Choroid plexus epithelial cell (primary cell): Measurements from ENCODE around the gene SYTL3.
A peak's percentile ranks its signal among the peaks of the same experiment; 100 is the strongest.

ENCODE experiments used
- DNase-seq: peaks from one replicate; pipeline ENCODE4 v3.0.0-alpha.2; 2010; ENCODE audit warnings: low read depth
- H3K4me3 ChIP-seq: 2 replicates; pipeline ENCODE4 v1.5.1; 2011; ENCODE audit warnings: low read depth, mild to moderate bottlenecking, control low read depth, low read length, moderate library complexity
- TF ChIP-seq, protein P1 (sequence below): conservative IDR thresholded peaks from 2 replicates; pipeline ENCODE4 v1.5.1; 2011; ENCODE audit warnings: low read depth, mild to moderate bottlenecking, control low read depth, inconsistent platforms, low read length, moderate library complexity

The SYTL3 gene

DNA sequence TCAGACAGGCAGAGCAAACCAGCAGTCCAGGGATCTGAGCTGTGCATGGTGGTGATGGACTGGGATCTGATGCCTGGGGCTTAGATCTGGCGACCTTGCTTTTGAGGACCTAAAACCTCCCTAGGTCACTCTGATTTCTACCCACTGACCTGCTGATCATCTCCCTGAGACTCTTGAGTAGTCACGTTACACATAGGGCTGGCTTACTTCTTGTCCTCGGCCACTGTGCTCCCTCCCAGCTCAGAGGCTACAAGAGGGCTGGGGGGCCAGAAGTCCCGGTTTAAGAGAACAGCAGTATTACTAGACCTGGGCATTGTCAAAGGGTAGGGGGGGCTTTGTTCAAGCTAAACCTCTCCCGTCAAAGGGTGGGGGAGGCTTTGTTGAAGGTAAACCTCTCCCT is 10.8 kb upstream of the SYTL3 start:
- no peak for DNase-seq
- TF ChIP-seq, protein P1, sequence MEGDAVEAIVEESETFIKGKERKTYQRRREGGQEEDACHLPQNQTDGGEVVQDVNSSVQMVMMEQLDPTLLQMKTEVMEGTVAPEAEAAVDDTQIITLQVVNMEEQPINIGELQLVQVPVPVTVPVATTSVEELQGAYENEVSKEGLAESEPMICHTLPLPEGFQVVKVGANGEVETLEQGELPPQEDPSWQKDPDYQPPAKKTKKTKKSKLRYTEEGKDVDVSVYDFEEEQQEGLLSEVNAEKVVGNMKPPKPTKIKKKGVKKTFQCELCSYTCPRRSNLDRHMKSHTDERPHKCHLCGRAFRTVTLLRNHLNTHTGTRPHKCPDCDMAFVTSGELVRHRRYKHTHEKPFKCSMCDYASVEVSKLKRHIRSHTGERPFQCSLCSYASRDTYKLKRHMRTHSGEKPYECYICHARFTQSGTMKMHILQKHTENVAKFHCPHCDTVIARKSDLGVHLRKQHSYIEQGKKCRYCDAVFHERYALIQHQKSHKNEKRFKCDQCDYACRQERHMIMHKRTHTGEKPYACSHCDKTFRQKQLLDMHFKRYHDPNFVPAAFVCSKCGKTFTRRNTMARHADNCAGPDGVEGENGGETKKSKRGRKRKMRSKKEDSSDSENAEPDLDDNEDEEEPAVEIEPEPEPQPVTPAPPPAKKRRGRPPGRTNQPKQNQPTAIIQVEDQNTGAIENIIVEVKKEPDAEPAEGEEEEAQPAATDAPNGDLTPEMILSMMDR = no peak
- H3K4me3 ChIP-seq = no peak overlapping the region

DNA sequence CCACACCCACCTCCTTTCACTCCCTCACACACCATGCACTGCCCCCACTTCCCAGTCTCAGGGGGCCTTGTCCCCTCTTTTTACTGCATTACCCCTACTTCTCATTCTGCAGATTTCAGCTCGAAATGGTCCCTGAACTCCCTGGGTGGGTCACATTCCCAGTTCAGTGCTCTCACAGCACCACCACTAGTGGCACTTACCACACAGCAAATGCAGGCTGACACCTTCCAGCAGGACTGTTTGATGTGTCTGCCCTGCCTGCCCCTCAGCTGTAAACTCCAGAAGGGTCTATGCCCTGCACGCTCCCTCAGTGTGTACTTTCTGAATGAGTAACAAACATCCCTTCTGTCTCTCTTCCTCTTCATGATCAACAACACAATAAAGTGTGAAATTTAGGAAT is 9.3 kb upstream of the SYTL3 start:
- H3K4me3 ChIP-seq = no peak overlapping the region
- TF ChIP-seq, protein P1 = no peak
- no peak for DNase-seq

DNA sequence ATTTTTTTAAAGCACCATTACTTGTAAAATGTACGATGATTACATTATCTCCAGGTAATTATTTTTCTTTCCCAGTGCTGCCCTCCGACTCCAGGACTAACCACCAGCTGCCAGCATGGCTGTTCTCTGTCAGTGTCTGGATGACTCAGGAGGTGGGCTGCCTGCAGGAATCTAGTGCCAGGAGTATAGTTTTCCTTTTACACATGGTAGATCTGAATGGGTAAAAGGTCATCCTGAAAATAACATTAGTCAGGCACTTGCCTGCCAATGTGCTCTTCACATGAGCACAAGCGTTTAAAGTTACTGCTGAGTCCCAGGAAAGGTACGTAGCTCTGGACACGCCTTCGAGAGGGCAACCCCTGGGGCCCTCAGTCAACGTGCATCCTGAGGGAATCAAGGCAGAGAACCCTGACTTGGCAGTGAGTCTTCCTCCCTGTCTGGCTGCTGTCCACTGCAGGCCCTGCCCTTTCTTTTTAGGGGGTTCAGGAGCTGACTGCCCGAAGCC is 7.7 kb upstream of the SYTL3 start:
- peak; percentile 82 for DNase-seq
- H3K4me3 ChIP-seq = peak overlapping the region; percentile 20
- TF ChIP-seq, protein P1 = no peak

DNA sequence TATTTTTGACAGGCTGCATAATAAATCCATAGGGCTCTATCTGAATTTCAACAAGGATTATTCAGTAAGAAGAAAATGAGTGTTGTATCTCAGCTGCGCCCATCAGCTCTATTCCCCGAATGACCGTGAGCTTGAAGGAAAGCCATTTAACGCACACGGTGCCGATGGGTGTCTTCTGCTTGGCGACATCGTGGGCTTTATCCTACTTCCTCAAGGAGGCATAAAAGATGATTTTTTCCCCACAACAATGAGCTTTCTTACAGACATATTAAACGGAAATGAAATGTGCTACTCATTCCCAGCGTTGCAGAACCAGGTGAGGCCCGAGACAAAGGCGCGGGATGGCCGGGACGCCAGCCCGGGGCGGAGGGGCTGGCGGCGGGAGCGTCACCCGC is 6.0 kb upstream of the SYTL3 start:
- TF ChIP-seq, protein P1 = no peak
- peak overlapping the region; percentile 98 for H3K4me3 ChIP-seq
- DNase-seq = no peak

DNA sequence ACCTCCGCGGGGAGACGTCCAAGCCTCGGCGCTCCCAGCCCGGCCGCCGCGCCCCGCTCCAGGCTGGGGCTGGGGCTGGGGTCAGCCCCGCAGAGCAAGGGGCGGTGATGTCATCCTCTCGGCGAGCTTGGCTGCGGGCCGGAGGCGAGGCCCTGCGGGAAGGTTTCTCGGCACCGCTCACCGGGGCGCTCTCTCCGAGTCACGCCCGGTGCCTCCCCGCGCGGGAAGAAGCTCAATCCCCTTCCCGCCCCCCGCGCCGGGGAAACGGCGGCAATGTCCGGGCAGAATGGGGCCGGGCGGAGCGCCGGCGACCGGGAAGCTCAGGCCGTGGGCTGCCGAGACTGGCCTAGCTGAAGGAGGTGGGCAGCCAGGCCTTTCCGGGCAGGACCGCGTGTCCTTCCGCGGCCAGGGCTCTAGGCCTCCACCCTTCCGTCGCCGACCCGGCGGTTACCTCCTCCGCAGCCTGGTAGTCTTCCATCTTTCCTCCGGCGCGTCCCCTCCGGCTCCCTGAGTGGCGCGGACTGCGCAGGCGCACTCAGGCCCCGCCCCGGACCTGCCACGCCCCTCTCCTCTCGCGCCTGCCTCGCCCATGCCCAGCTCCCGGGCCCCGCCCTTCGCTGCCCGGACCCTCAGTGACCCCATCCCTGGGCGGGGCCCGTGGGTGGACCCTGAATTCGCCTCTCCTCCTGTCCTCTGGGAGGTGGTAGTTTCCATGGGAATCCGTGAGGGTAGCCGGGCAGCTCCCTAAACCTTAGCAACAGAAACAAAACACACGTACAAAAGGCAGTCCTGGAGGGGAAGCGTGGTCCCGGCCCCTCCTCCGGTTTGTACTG is 5.4 kb upstream of the SYTL3 start, which contains the start of gene DYNLT1:
TSS of gene DYNLT1 (minus strand) at position 513 of the 833 bp plus-strand sequence. CDS start at position 478, 35 bp downstream.
- peak; percentile 91 for DNase-seq
- H3K4me3 ChIP-seq = peak within 1 kb of the TSS; percentile 98
- TF ChIP-seq, protein P1 = no peak

DNA sequence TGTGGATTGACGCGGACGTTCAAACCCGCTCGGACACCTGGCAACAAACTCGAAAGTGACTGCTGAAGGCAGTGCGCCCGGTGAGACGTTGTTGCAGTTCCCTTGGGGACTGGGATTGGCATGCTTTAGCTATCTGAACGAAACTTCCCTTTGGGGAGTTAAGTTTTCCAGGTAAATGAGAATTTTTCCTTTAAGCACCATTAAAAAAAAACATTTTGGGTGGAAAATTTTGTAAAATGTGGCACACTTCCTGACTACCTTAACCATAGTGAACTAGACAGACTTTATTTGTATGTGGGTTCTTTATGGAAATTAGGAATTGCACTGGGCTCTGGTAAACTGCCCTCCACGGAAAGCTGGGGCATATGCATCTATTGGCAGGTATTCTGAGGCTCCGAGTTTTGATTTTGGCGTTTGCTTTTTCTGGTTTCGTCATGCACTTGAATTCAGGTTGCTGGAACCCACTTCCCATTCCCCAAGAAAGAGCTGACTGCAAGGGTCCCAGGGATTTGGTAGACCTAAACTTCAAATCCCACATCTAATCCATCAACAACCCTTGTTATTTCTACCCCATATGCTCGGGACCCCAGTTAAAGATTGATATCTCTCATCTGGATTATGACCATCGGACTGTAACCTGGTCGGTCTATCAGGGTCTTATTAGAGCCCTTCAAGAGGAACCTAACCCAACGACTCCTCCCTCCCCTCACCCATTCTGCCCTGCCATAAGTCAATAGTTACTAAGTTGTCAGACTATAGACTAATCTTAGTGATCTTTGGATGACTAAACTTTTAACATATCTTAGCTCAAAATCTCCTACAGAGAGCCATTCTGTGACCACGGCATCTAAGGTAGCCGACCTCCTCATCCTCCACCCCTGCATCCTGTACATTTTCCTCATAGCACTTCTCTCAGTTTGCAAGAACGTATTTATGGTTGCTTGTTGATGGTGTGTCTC is 4.5 kb upstream of the SYTL3 start:
- H3K4me3 ChIP-seq = peak overlapping the region; percentile 98
- DNase-seq = no peak

More for the DNA sequence above, 4.5 kb upstream of the SYTL3 start:
- TF ChIP-seq, protein P1 = no peak
